ENCODE data around the gene PISD.
"Not testable (repeated sequence)": the region's sequence is repeated elsewhere in the genome, so short reads cannot be mapped to it uniquely, and the experiment has no call there.

The PISD gene

GRCh38 chr22:31661851-31662667 is at the start of gene PISD:
Gene PISD (minus strand): TSS chr22:31662215. CDS start chr22:31662208, 7 bp downstream.
- peak; percentile 93 to 95 for DNase-seq (ENCODE audit: low read depth in 2 of 2)

- not testable (repeated sequence) for DNase-seq (ENCODE audit: low read depth in 2 of 2)
Observed at GRCh38 chr22:31711226-31711625, 49.2 kb upstream of the PISD start.

GRCh38 chr22:31707519-31707918 is 45.5 kb upstream of the PISD start:
- no peak for DNase-seq (ENCODE audit: low read depth in 2 of 2)

- no peak for DNase-seq (ENCODE audit: low read depth in 2 of 2)
Observed at GRCh38 chr22:31695423-31695822, 33.4 kb upstream of the PISD start.

- not testable (repeated sequence) for DNase-seq (ENCODE audit: low read depth in 2 of 2)
Observed at GRCh38 chr22:31694046-31694445, 32.0 kb upstream of the PISD start.

DNA sequence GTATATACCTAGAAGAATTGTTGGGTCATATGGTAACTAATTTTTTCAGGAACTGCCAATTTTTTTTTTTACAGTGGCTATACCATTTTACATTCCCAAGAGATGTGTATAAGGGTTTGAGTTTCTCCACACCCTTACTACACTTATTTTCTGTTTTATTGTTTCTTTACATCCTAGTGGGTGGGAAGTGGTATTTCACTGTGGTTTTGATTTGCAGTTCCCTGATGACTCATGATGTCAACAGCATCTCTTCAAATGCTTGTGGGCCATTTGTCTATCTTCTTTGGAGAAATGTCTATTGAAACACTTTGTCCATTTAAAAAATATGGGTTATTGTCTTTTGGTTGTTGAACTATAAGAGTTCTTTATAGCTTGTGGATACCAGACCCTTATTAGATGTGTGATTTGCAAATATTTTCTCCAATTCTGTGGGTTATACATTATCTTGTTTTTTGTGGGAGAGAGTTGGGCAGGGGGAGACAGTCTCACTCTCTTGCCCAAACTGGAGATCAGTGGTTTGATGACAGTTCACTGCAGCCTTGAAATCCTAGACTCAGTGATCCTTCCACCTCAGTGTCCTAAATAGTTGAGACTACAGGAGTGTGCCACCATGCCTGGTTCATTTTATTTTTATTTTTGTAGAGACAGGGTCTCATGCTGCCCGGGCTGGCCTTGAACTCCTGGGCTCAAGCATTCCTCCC is 30.3 kb upstream of the PISD start:
- no peak for DNase-seq (ENCODE audit: low read depth in 2 of 2)

DNA sequence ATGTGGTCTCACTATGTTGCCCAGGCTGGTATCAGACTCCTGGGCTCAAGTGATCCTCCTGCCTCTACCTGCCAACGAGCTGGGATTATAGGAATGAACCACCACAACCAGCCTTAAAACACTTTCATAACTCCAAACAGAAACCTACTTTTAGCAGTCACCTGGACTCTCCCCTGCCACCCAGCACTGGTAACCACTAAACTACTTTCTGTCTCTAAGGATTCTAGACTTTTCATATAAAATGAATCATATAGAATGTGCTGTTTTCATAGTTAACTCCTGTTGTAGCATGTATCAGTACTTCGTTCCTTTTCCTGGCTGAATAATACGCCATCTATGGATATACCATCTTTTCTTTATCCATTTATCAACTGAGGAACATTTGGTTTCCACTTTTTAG is 29.4 kb upstream of the PISD start:
- DNase-seq (ENCODE audit: low read depth in 2 of 2): no peak

DNA sequence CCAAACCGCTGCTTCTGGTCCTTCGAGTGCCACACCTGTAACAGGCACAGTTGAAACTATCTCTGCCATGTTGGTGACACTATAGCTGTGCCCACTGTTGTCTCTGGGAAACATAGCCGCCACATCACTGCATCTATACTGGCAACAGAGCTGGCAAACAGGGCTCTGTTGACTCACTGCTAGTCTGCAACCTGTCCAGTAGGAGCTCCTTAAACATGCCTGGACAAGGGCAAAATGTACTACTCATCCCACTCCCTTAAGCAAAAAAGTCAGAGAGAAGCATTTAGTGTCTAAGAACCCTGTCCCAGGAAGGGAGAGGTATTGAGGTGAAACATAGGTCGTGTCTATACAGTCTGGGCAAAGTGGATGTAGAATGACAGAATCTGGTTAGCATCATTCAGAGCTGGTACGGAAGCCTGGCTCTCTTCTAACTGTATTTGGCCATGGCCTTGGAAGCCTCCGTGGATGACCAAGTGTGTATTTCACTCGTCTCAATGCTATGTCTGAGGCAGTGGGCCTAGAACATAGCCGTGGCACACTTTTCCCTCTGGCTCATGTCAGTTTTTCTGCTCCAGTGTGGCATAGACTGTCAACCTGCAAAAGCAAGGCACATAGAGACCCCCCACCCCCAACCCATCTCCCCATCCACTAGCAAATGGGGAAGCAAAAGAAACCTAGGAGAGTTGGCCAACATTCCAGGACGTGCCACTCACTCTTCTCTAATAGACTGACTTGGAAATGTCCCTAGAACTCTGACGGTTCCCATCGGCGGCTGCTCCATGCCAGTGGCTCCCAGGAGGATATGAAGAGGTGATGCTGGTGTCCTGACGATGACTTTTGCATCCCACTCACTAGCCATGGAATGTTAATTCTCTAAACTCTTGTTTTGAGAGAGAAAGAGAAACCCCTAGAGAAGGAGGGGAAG is 21.4 kb upstream of the PISD start:
- no peak for DNase-seq (ENCODE audit: low read depth in 2 of 2)

DNA sequence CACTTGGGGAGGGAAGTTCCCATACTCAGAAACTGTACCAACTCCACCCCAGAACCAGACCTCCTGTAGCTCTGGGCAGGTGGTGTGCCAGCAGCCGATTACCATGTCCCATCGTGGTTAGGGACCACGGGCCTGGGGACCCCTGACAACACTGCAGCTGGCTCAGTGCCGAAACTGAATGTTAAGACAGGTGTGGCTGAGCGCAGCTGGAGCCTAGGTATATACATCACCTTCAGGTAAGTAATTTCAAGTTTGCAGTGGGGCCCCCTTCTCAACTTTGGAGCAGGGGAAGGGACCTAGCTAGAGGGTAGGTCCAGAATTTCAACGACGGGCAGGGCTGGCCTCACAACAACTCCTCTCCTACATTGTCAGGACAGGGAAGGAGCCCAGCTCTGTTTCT is 20.7 kb upstream of the PISD start:
- DNase-seq (ENCODE audit: low read depth in 2 of 2): no peak

DNA sequence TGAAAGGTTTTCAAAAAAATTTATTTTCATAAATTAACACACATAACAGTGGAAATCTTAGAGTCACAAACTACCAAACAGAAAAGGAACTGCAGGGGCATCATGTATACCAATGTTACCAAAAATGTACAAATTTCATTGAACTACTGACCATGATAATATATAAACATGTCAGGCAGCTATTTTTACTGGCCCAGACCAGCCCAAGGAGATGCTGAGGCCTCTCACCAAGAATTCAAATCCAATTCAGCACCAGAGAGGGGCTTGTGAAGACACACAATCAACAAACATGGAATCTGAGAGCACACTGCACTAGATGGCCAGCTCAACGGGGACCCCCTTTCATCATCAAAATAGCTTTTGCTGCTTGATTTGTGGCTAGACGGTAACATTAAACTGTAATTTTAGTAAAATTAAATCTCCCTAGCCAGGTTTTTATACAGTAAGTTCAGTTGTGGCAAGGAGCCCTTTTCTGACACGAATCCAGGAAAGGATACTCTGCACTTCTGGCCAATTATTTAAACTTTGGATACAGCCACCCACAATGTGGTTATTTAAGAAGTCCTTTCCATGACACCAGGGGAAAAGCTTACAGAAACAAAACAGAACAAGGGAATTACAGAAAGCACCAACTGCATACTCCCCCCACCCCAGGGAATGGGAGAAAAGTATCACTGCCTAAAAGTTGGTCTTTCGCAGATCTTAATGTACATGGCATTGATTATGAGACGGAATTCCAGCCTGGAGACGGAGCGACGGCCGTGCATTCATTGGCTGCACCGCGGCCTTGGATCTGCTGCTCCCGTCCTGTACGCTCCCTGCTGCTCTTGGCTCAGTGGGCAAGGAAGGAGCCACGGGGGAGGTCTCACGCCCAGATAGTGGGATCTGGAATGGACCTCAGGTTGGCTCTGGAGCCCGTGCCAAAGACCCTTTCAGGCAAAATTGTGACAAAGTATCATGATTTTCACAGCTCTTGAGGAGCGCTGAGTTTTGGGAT is 19.6 kb upstream of the PISD start:
- DNase-seq (ENCODE audit: low read depth in 2 of 2): no peak

GRCh38 chr22:31680861-31681341 is 18.9 kb upstream of the PISD start:
- no peak for DNase-seq (ENCODE audit: low read depth in 2 of 2)

DNA sequence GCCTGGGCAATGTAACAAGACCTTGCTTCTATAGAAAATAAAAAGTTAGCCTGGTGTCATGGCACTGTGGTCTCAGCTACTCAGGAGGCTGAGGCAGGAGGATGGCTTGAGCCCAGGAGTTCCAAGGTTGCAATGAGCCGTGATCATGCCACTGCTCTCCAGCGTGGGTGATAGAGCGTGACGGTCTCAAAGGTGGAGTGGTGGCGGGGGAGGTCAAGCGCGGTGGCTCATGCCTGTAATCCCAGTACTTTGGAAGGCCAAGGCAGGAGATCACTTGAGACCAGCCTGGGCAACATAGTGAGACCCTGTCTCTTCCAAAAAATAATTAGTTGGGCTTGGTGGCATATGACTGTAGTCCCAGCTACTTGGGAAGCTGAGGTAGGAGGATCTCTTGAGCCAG is 16.7 kb upstream of the PISD start:
- DNase-seq (ENCODE audit: low read depth in 2 of 2): no peak

DNA sequence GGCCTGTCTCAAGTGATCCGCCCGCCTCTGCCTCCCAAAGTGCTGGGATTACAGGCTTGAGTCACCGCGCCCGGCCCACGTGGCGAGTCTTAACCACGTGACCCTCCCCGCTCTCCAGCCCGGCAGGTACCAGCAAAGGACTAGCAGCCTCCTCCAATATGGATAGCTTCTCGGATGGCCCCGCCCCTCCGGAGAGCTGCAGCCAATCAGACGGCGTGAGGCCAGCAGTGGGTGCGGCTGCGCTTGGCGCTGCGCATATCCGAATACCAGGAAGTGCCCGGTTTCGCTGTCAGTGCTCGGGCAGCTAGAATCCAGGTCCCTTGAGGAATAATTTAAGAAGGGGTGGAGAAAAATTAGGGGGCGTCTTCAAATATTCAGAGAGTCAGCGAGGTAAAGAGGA is 14.7 kb upstream of the PISD start:
- peak; percentile 76 to 88 for DNase-seq (ENCODE audit: low read depth in 2 of 2)

DNA sequence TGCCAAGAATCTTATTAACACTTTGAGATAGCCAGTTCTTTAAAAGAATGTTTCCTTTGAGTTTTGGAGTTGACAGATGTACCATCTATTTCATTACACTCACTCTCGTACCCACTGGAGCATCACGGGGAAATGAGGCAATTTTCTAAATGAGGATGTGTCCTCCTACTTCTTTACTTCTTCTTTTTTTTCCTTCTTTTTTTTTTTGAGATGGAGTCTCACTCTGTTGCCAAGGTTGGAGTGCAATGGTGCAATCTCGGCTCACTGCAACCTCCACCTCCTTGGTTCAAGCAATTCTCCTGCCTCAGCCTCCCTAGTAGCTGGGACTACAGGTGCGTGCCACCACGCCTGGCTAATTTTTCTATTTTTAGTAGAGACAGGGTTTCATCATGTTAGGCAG is 12.2 kb upstream of the PISD start:
- DNase-seq (ENCODE audit: low read depth in 2 of 2): not testable (repeated sequence)

DNA sequence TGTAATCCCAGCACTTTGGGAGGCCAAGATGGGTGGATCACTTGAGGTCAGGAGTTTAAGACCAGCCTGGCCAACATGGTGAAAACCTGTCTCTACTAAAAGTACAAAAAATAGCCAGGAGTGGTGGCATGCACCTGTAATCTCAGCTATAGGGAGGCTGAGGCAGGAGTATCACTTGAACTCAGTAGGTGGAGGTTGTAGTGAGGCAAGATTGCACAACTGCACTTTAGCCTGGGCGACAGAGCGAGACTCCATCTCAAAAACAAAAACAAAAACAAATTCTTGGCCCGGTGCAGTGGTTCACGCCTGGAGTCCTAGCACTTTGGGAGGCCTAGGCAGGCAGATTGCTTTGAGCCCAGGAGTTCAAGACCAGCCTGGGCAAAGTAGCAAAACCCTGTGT is 6.8 kb upstream of the PISD start:
- not testable (repeated sequence) for DNase-seq (ENCODE audit: low read depth in 2 of 2)

GRCh38 chr22:31662668-31663037 is 638 bp upstream of the PISD start:
- DNase-seq (ENCODE audit: low read depth in 2 of 2): no peak

- not testable (repeated sequence) for DNase-seq (ENCODE audit: low read depth in 2 of 2)
Observed at GRCh38 chr22:31660860-31661341, 1.1 kb downstream of the PISD start.

- no peak for DNase-seq (ENCODE audit: low read depth in 2 of 2)
Observed at GRCh38 chr22:31659246-31659645, 2.8 kb downstream of the PISD start.

DNA sequence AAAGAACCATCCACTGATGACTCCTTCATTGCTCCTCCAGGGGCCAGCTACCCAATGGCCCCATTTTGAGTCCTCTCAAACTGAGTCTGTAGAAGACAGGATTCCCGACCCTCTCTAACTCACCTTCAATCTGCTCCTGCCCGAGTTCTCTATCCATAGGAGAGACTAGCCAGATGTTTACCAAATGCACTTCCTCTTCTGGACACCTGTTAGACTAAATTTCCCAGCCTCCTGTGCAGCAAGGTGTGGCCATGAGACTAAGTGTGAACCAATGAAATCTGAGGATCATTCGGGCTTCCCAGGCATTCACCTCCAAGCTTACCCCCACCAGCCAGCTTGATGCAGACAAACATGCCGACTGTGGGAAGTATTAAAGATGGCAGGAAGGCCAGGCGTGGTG is 7.6 kb downstream of the PISD start:
- DNase-seq (ENCODE audit: low read depth in 2 of 2): no peak

DNA sequence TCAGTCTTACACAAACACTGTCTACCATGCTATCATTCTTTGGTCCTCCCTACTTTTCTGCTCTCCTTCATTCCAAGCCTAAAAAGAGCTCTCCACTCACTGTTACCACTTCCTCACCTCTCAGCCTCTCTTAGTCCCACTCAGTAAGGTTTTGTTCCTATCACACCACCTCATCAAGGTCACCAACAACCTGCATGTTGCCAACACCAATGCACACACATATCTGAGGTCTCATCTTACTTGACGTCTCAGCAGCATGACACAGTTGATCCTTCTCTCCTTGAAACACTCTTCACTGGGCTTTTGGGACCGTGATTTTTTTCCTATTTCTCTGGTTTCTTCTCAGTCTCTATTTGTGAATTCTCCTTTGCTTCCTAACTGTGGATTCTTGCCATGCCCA is 8.1 kb downstream of the PISD start:
- DNase-seq (ENCODE audit: low read depth in 2 of 2): no peak

All from activated CD8-positive, alpha-beta memory T cell treated with anti-CD3 and anti-CD28 coated beads for 4 hours (primary cell).